Measurements from ENCODE around the gene ZNF292.

Gene ZNF292

DNA sequence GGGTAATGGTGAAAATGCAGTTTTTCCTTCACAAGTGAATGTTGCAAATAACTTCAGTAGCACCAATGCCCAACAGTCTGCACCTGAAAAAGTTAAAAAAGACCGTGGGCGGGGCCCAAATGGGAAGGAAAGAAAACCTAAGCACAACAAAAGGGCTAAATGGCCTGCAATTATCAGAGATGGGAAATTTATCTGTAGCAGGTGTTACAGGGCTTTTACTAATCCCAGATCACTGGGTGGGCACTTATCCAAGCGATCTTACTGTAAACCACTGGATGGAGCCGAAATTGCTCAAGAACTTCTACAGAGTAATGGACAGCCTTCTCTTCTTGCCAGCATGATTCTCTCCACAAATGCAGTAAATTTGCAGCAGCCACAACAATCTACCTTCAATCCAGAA is 102.2 kb downstream of the ZNF292 start:
- Histone ChIP-seq H3K79me2 (ENCODE audit: low read length) (no peaks in the 10 kb centered on the region), H3K4me3 (ENCODE audit: low read length) (no peak overlapping the region), H4K20me1 (ENCODE audit: insufficient read depth, low read length) (peaks cover 10% of the 10 kb centered on the region; the same call in 1 of the 2 replicates), H3K4me1 (ENCODE audit: low read length) (peaks cover 6% of the 10 kb centered on the region), H2AFZ (ENCODE audit: low read depth, low read length) (no peak overlapping the region), H3K9me3 (ENCODE audit: insufficient read depth, low read length) (no peaks in the 10 kb centered on the region), H3K4me2 (ENCODE audit: low read length) (no peak overlapping the region), H3K27ac (ENCODE audit: low read length) (no peak overlapping the region), H3K27me3 (ENCODE audit: low read depth, low read length) (no peaks in the 10 kb centered on the region), H3K9ac (ENCODE audit: low read length) (no peak overlapping the region), H3K36me3 (replicated peaks; ENCODE audit: low read depth, low read length) (peaks cover 58% of the 10 kb centered on the region)
- TF ChIP-seq, protein P1, sequence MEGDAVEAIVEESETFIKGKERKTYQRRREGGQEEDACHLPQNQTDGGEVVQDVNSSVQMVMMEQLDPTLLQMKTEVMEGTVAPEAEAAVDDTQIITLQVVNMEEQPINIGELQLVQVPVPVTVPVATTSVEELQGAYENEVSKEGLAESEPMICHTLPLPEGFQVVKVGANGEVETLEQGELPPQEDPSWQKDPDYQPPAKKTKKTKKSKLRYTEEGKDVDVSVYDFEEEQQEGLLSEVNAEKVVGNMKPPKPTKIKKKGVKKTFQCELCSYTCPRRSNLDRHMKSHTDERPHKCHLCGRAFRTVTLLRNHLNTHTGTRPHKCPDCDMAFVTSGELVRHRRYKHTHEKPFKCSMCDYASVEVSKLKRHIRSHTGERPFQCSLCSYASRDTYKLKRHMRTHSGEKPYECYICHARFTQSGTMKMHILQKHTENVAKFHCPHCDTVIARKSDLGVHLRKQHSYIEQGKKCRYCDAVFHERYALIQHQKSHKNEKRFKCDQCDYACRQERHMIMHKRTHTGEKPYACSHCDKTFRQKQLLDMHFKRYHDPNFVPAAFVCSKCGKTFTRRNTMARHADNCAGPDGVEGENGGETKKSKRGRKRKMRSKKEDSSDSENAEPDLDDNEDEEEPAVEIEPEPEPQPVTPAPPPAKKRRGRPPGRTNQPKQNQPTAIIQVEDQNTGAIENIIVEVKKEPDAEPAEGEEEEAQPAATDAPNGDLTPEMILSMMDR (IDR thresholded peaks at IDR 0.05; ENCODE audit: low read depth, low read length), result no peak
- no peak for TF ChIP-seq EZH2phosphoT487 (IDR thresholded peaks at IDR 0.05; ENCODE audit: low read depth)

DNA sequence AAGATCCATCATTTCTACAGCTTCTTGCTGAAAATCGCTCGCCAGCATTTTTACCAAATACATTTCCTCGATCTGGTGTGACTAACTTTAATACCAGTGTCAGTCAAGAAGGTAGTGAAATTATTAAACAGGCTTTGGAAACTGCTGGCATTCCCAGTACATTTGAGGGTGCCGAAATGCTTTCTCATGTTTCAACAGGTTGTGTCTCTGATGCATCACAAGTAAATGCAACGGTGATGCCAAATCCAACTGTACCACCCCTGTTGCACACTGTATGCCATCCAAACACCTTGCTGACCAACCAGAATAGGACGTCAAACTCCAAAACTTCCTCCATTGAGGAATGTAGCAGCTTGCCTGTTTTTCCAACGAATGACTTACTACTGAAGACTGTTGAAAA is 102.6 kb downstream of the ZNF292 start:
- no peak for TF ChIP-seq EZH2phosphoT487 (IDR thresholded peaks at IDR 0.05; ENCODE audit: low read depth)
- TF ChIP-seq, protein P1 (IDR thresholded peaks at IDR 0.05; ENCODE audit: low read depth, low read length), result no peak
- no peaks in the 10 kb centered on the region for H3K9me3 ChIP-seq (ENCODE audit: insufficient read depth, low read length)
- peaks cover 58% of the 10 kb centered on the region for H3K36me3 ChIP-seq (replicated peaks; ENCODE audit: low read depth, low read length)

GRCh38 chr6:87259791-87260190 is 104.4 kb downstream of the ZNF292 start:
- Histone ChIP-seq H3K9ac (ENCODE audit: low read length) (no peak overlapping the region), H3K4me2 (ENCODE audit: low read length) (no peak overlapping the region), H3K4me1 (ENCODE audit: low read length) (peaks cover 6% of the 10 kb centered on the region), H4K20me1 (ENCODE audit: insufficient read depth, low read length) (peaks cover 10% of the 10 kb centered on the region; the same call in 1 of the 2 replicates), H3K4me3 (ENCODE audit: low read length) (no peak overlapping the region), H3K27me3 (ENCODE audit: low read depth, low read length) (no peaks in the 10 kb centered on the region), H2AFZ (ENCODE audit: low read depth, low read length) (no peak overlapping the region), H3K27ac (ENCODE audit: low read length) (no peak overlapping the region), H3K79me2 (ENCODE audit: low read length) (no peaks in the 10 kb centered on the region), H3K9me3 (ENCODE audit: insufficient read depth, low read length) (no peaks in the 10 kb centered on the region), H3K36me3 (replicated peaks; ENCODE audit: low read depth, low read length) (peaks cover 47% of the 10 kb centered on the region)
- TF ChIP-seq, protein P1 (IDR thresholded peaks at IDR 0.05; ENCODE audit: low read depth, low read length), result no peak
- TF ChIP-seq EZH2phosphoT487 (IDR thresholded peaks at IDR 0.05; ENCODE audit: low read depth), result no peak

More for the DNA sequence above, 102.6 kb downstream of the ZNF292 start:
- no peak overlapping the region for H2AFZ ChIP-seq (ENCODE audit: low read depth, low read length)
- H3K4me3 ChIP-seq (ENCODE audit: low read length), result no peak overlapping the region
- no peaks in the 10 kb centered on the region for H3K27me3 ChIP-seq (ENCODE audit: low read depth, low read length)
- H3K4me1 ChIP-seq (ENCODE audit: low read length), result peaks cover 6% of the 10 kb centered on the region
- no peaks in the 10 kb centered on the region for H3K79me2 ChIP-seq (ENCODE audit: low read length)
- no peak overlapping the region for H3K4me2 ChIP-seq (ENCODE audit: low read length)
- peaks cover 10% of the 10 kb centered on the region; the same call in 1 of the 2 replicates for H4K20me1 ChIP-seq (ENCODE audit: insufficient read depth, low read length)
- H3K27ac ChIP-seq (ENCODE audit: low read length), result no peak overlapping the region
- no peak overlapping the region for H3K9ac ChIP-seq (ENCODE audit: low read length)

- no peaks in the 10 kb centered on the region for H3K9me3 ChIP-seq (ENCODE audit: insufficient read depth, low read length)
- no peak overlapping the region for H3K9ac ChIP-seq (ENCODE audit: low read length)
- H3K4me1 ChIP-seq (ENCODE audit: low read length), result peaks cover 6% of the 10 kb centered on the region
- no peaks in the 10 kb centered on the region for H3K79me2 ChIP-seq (ENCODE audit: low read length)
- peaks cover 31% of the 10 kb centered on the region for H3K36me3 ChIP-seq (replicated peaks; ENCODE audit: low read depth, low read length)
- TF ChIP-seq, protein P1 (IDR thresholded peaks at IDR 0.05; ENCODE audit: low read depth, low read length), result no peak
- TF ChIP-seq EZH2phosphoT487 (IDR thresholded peaks at IDR 0.05; ENCODE audit: low read depth), result no peak
- H4K20me1 ChIP-seq (ENCODE audit: insufficient read depth, low read length), result 0 out of 2 replicates have a peak, but pooled peaks cover 4% of the 10 kb centered on the region
- no peak overlapping the region for H3K27ac ChIP-seq (ENCODE audit: low read length)
- no peak overlapping the region for H3K4me2 ChIP-seq (ENCODE audit: low read length)
- H3K27me3 ChIP-seq (ENCODE audit: low read depth, low read length), result no peaks in the 10 kb centered on the region
- H2AFZ ChIP-seq (ENCODE audit: low read depth, low read length), result no peak overlapping the region
- no peak overlapping the region for H3K4me3 ChIP-seq (ENCODE audit: low read length)
These were observed 106.2 kb downstream of the ZNF292 start for GRCh38 chr6:87261534-87261933.

All from OCI-LY3 (cell line).